ENCODE data around the gene RAP1GAP2. TPM values are rescaled to one million over a fixed set of nuclear protein-coding genes. Genes with fewer than 3 reads are reported as not detected.

RAP1GAP2 gene
- total and polyA plus RNA-seq, 2 of the 8 experiments (the other 6 are each of a cell fraction or from before 2014, with no cell fraction given): 24.0 to 63.8 TPM

GRCh38 chr17:2943981-2944380 lies 147.7 kb downstream of the RAP1GAP2 start (continued):
- TF ChIP-seq USF2 (IDR thresholded peaks at IDR 0.05; ENCODE audit: low read length): no peak
- TF ChIP-seq HDAC6 (IDR thresholded peaks at IDR 0.05; ENCODE audit: low read depth, low read length): no peak
- no peak for TF ChIP-seq RXRA (IDR thresholded peaks at IDR 0.05; ENCODE audit: insufficient read depth, low read depth, low read length)
- TF ChIP-seq ATF2 (IDR thresholded peaks at IDR 0.05; ENCODE audit: low read length): no peak
